IMR-90 (cell line): ENCODE results near the gene ASCL5. TPM values are rescaled to one million over a fixed set of nuclear protein-coding genes. Genes with fewer than 3 reads are reported as not detected.
A peak's percentile ranks its signal among the peaks of the same experiment; 100 is the strongest.

ENCODE experiments used
- ATAC-seq: fragments of 200-7000 bp; cut with Tn5 transposase; 2 replicates; pipeline ENCODE4 v1.9.1; 2020; ENCODE audit warnings: low read depth, mild to moderate bottlenecking, moderate library complexity
- BruUV-seq: library from RNA; stranded (reverse); fragments of 400-500 nt; replicated peaks from 2 replicates; lab custom pipeline; 2021; lab: Mats Ljungman, UMichigan
- CTCF ChIA-PET: fragments of 300-600 bp; formaldehyde crosslinking; extraction: SDS; loops from one replicate; lab custom pipeline; 2021; ENCODE audit warnings: antibody characterized with exemption; lab: Yijun Ruan, JAX
- POLR2A ChIA-PET: fragments of 300-600 bp; sonication (Branson Sonifier 250); formaldehyde crosslinking; loops from one replicate; lab custom pipeline; 2022; ENCODE audit warnings: antibody characterized with exemption; ENCODE audit not compliant: unreplicated experiment; lab: Charles Lee
- DNase-seq: peaks from one replicate; pipeline ENCODE4 v3.0.0; 2013
- H2AFZ ChIP-seq: replicated peaks from 2 replicates; pipeline ENCODE3; 2013; ENCODE audit warnings: low read length, mild to moderate bottlenecking; ENCODE audit not compliant: poor library complexity
- H2AK5ac ChIP-seq: 2 replicates; pipeline ENCODE4 v1.6.1; 2013; ENCODE audit warnings: low read depth, low read length, inconsistent platforms
- H2AK9ac ChIP-seq: replicated peaks from 2 replicates; pipeline ENCODE3; 2013; ENCODE audit warnings: mild to moderate bottlenecking, low read depth, low read length, moderate library complexity; ENCODE audit not compliant: poor library complexity
- H2BK120ac ChIP-seq: 2 replicates; pipeline ENCODE4 v1.6.1; 2013; ENCODE audit warnings: low read depth, low read length, inconsistent platforms
- H2BK15ac ChIP-seq: 3 replicates; pipeline ENCODE4 v1.6.1; 2013; ENCODE audit warnings: low read depth, low read length, inconsistent platforms
- H2BK20ac ChIP-seq: 2 replicates; pipeline ENCODE4 v1.6.1; 2013; ENCODE audit warnings: low read depth, mild to moderate bottlenecking, inconsistent platforms, low read length, moderate library complexity
- H2BK5ac ChIP-seq: 2 replicates; pipeline ENCODE4 v1.6.1; 2013; ENCODE audit warnings: mild to moderate bottlenecking, low read depth, low read length, inconsistent platforms; ENCODE audit not compliant: poor library complexity, severe bottlenecking
- H3K14ac ChIP-seq: replicated peaks from 2 replicates; pipeline ENCODE4 v1.6.1; 2013; ENCODE audit warnings: low read depth, low read length, inconsistent platforms
- H3K18ac ChIP-seq: 2 replicates; pipeline ENCODE4 v1.6.1; 2013; ENCODE audit warnings: low read depth, low read length, control low read depth
- H3K23ac ChIP-seq: 2 replicates; pipeline ENCODE4 v1.6.1; 2013; ENCODE audit warnings: low read depth, low read length, inconsistent platforms
- H3K27ac ChIP-seq: 2 replicates; pipeline ENCODE4 v1.5.1; 2013; ENCODE audit warnings: mild to moderate bottlenecking, control low read depth, low read length; ENCODE audit not compliant: insufficient read depth
- H3K27me3 ChIP-seq: 2 replicates; pipeline ENCODE4 v1.6.1; 2013; ENCODE audit warnings: low read length; ENCODE audit not compliant: control insufficient read depth, insufficient read depth
- H3K36me3 ChIP-seq: 2 replicates; pipeline ENCODE4 v1.6.1; 2013; ENCODE audit warnings: low read length, mixed read lengths; ENCODE audit not compliant: control insufficient read depth, insufficient read depth
- H3K4ac ChIP-seq: 2 replicates; pipeline ENCODE4 v1.6.1; 2013; ENCODE audit warnings: low read depth, low read length, inconsistent platforms
- H3K4me1 ChIP-seq: 2 replicates; pipeline ENCODE4 v1.6.1; 2013; ENCODE audit warnings: low read length, mixed read lengths; ENCODE audit not compliant: control insufficient read depth, insufficient read depth
- H3K4me2 ChIP-seq: 2 replicates; pipeline ENCODE4 v1.6.1; 2013; ENCODE audit warnings: low read depth, mild to moderate bottlenecking, control low read depth, low read length, moderate library complexity
- H3K4me3 ChIP-seq: 2 replicates; pipeline ENCODE4 v1.5.1; 2013; ENCODE audit warnings: low read depth, mild to moderate bottlenecking, control low read depth, low read length, moderate library complexity; ENCODE audit not compliant: insufficient read depth
- H3K56ac ChIP-seq: 2 replicates; pipeline ENCODE4 v1.6.1; 2013; ENCODE audit warnings: low read length, inconsistent platforms; ENCODE audit not compliant: insufficient read depth; ENCODE audit errors: extremely low read depth
- H3K79me1 ChIP-seq, 2 experiments: 2 replicates each; pipeline ENCODE4 v1.6.1; 2013; ENCODE audit warnings: low read length in 2 of 2, inconsistent platforms in 1 of 2, low read depth in 1 of 2
- H3K9ac ChIP-seq: 2 replicates; pipeline ENCODE4 v1.6.1; 2013; ENCODE audit warnings: low read depth, low read length, control low read depth
- H3K9me1 ChIP-seq: 2 replicates; pipeline ENCODE4 v1.6.1; 2013; ENCODE audit warnings: low read length, inconsistent platforms; ENCODE audit not compliant: insufficient read depth
- H3K9me3 ChIP-seq: 2 replicates; pipeline ENCODE4 v1.6.1; 2013; ENCODE audit warnings: low read length; ENCODE audit not compliant: control insufficient read depth, insufficient read depth
- H4K20me1 ChIP-seq: 2 replicates; pipeline ENCODE4 v1.6.1; 2013; ENCODE audit warnings: low read length, inconsistent platforms; ENCODE audit not compliant: insufficient read depth
- H4K5ac ChIP-seq: 2 replicates; pipeline ENCODE4 v1.6.1; 2013; ENCODE audit warnings: mild to moderate bottlenecking, low read depth, low read length, control low read depth
- H4K8ac ChIP-seq, 2 experiments: 2 replicates each; pipeline ENCODE4 v1.6.1; 2013; ENCODE audit warnings: low read depth in 2 of 2, low read length in 2 of 2, control low read depth in 1 of 2, inconsistent platforms in 1 of 2
- H4K91ac ChIP-seq: 2 replicates; pipeline ENCODE4 v1.6.1; 2013; ENCODE audit warnings: low read depth, low read length, inconsistent platforms; ENCODE audit not compliant: insufficient read depth
- BHLHE40 ChIP-seq: fragments of 150-350 bp; IDR thresholded peaks from 2 replicates; pipeline ENCODE4 v1.6.1; 2016; ENCODE audit warnings: mild to moderate bottlenecking, low read depth, low read length
- CEBPB ChIP-seq: IDR thresholded peaks from 2 replicates; pipeline ENCODE4 v1.6.1; 2012; ENCODE audit warnings: low read depth, low read length, improper control_type of control experiment
- CHD1 ChIP-seq: IDR thresholded peaks from 2 replicates; pipeline ENCODE4 v1.6.1; 2012; ENCODE audit warnings: low read depth, low read length, improper control_type of control experiment
- CTCF ChIP-seq: conservative IDR thresholded peaks from 2 replicates; pipeline ENCODE4 v1.5.1; 2012; ENCODE audit warnings: mild to moderate bottlenecking, low read depth, low read length, improper control_type of control experiment
- ELK1 ChIP-seq: fragments of 150-350 bp; IDR thresholded peaks from 2 replicates; pipeline ENCODE4 v1.6.1; 2016; ENCODE audit warnings: low read depth, mild to moderate bottlenecking, low read length, moderate library complexity, borderline replicate concordance
- FOS ChIP-seq: fragments of 150-350 bp; IDR thresholded peaks from 2 replicates; pipeline ENCODE4 v1.6.1; 2016; ENCODE audit warnings: low read depth, low read length
- MAFK ChIP-seq: IDR thresholded peaks from 2 replicates; pipeline ENCODE4 v1.6.1; 2012; ENCODE audit warnings: low read depth, low read length, improper control_type of control experiment
- MXI1 ChIP-seq: IDR thresholded peaks from 2 replicates; pipeline ENCODE4 v1.6.1; 2012; ENCODE audit warnings: low read depth, mild to moderate bottlenecking, low read length, moderate library complexity, borderline replicate concordance
- RCOR1 ChIP-seq: IDR thresholded peaks from 2 replicates; pipeline ENCODE4 v1.6.1; 2012; ENCODE audit warnings: mild to moderate bottlenecking, low read length, improper control_type of control experiment; ENCODE audit not compliant: insufficient replicate concordance
- RFX5 ChIP-seq: IDR thresholded peaks from 2 replicates; pipeline ENCODE4 v1.8.0; 2012; ENCODE audit warnings: low read depth, mild to moderate bottlenecking, low read length, moderate library complexity
- SMC3 ChIP-seq: fragments of 150-350 bp; IDR thresholded peaks from 2 replicates; pipeline ENCODE4 v1.6.1; 2016; ENCODE audit warnings: low read depth, mild to moderate bottlenecking, antibody characterized with exemption, low read length, moderate library complexity
- USF2 ChIP-seq: fragments of 150-350 bp; IDR thresholded peaks from 2 replicates; pipeline ENCODE4 v1.6.1; 2017; ENCODE audit warnings: mild to moderate bottlenecking, antibody characterized with exemption, low read length, low read depth
- WGBS, 2 experiments: methylation state at CpG; one replicate each; pipeline versions ENCODE4 v1.1.5 to v1.1.7; 2013; ENCODE audit warnings: missing lambda C conversion rate in 2 of 2; ENCODE audit not compliant: insufficient read length in 1 of 2; ENCODE audit errors: extremely low coverage in 2 of 2; 5-methylcytosine and 5-hydroxymethylcytosine counted together
- dilution Hi-C: fragments of 300-500 bp; cut with HindIII; formaldehyde crosslinking; loops from one replicate; pipeline ENCODE4 v1.14.3; 2018; ENCODE audit warnings: low sequenced_read_pairs; ENCODE audit not compliant: unreplicated experiment
- in situ Hi-C: fragments of 300-500 bp; cut with MboI; formaldehyde crosslinking; loops from 3 replicates; pipeline ENCODE4 v1.14.3; 2019; ENCODE audit warnings: low sequenced_read_pairs, inconsistent platforms, mixed read lengths
- intact Hi-C: fragments of 100-400 bp; cut with micrococcal nuclease; formaldehyde crosslinking; loops from 2 replicates; pipeline ENCODE4 v1.10.0; 2022
- polyA plus RNA-seq, 3 experiments: library from polyadenylated mRNA; depleted of rRNA; stranded (reverse); fragments of >200 nt; gene quantifications; 2 replicates each; pipeline ENCODE4 v1.2.3, GENCODE V29; 2012; ENCODE audit warnings: low replicate concordance in 1 of 3
- total RNA-seq: library from RNA; depleted of rRNA; stranded (reverse); fragments of >200 nt; gene quantifications from 2 replicates; pipeline ENCODE4 v1.2.3, GENCODE V29; 2012

Gene ASCL5
- total and polyA plus RNA-seq, 2 of the 4 experiments (the other 2 are of a cell fraction), result not detected

- Histone ChIP-seq H4K91ac (peak overlapping the region; percentile 57; the same call in 1 of the 2 replicates), H3K27ac (peak overlapping the region; percentile 72), H2AFZ (peak overlapping the region; percentile 95), H3K9ac (peak overlapping the region; percentile 73), H3K79me1 (peaks cover 15 to 28% of the 10 kb centered on the region in 2 experiments; a peak in 3 of 4 replicates), H3K56ac (0 out of 2 replicates have a peak overlapping the region, but pooled peaks have one; percentile 34), H3K18ac (no peak overlapping the region; the same call in 1 of the 2 replicates), H3K4ac (peak overlapping the region; percentile 65), H2BK15ac (no peak overlapping the region), H3K14ac (peak overlapping the region; percentile 92), H3K23ac (peak overlapping the region; percentile 35; the same call in 1 of the 2 replicates), H4K5ac (peak overlapping the region; percentile 51), H3K36me3 (peaks cover 19% of the 10 kb centered on the region), H2BK120ac (no peak overlapping the region), H2AK9ac (peak overlapping the region; percentile 18), H3K9me3 (no peaks in the 10 kb centered on the region), H3K27me3 (peaks cover 18% of the 10 kb centered on the region), H3K9me1 (peaks cover 9% of the 10 kb centered on the region; the same call in 1 of the 2 replicates), H2AK5ac (peak overlapping the region; percentile 74), H4K8ac (peak overlapping the region; percentile 82 to 88), H3K4me2 (peak overlapping the region; percentile 97), H2BK5ac (peak overlapping the region; percentile 27), H3K4me3 (peak overlapping the region; percentile 69), H3K4me1 (no peaks in the 10 kb centered on the region), H4K20me1 (no peaks in the 10 kb centered on the region), H2BK20ac (no peak overlapping the region)
- dilution Hi-C loops, result no loop called here
- no TSS peak for BruUV-seq
- in situ Hi-C loops, result no loop called here
- DNase-seq, result peak; percentile 18
- intact Hi-C loops, result loop anchor here (1.0 kb wide), 1 partner anchor 16 kb away; no protein-coding TSS in a partner anchor
- TF ChIP-seq ELK1 (no peak), MXI1 (no peak), CEBPB (no peak), CTCF (no peak), MAFK (no peak), RFX5 (no peak), RCOR1 (no peak), FOS (no peak), CHD1 (no peak), SMC3 (no peak), USF2 (no peak), BHLHE40 (no peak)
- 2% methylated on average over 13 of the region's 37 CpGs; no CpG with 5 or more reads in 1 of the 2 experiments for WGBS, 2 experiments
- ChIA-PET CTCF (interaction anchor here (1.0 to 1.6 kb wide), 2 partner anchors 14 to 70 kb away, joined by 4 read pairs; no protein-coding TSS in a partner anchor), POLR2A (no interaction called here)
- ATAC-seq, result peak; percentile 93
Observed at GRCh38 chr1:201153474-201154388, 26.7 kb upstream of the ASCL5 start.
